WTC11 (cell line): ENCODE measurements around the gene UBXN11.

ENCODE experiments used
- ATF1 ChIP-seq: sonication (generic); formaldehyde crosslinking; IDR thresholded peaks from 2 replicates; pipeline ENCODE4 v1.8.1; 2023; ENCODE audit warnings: mild to moderate bottlenecking, moderate library complexity, missing genetic modification reagents
- ELF4 ChIP-seq: sonication (generic); formaldehyde crosslinking; IDR thresholded peaks from 2 replicates; pipeline ENCODE4 v1.8.1; 2022; ENCODE audit warnings: low read depth, mild to moderate bottlenecking, moderate library complexity, missing genetic modification reagents
- GABPB1 ChIP-seq: sonication (generic); formaldehyde crosslinking; IDR thresholded peaks from 2 replicates; pipeline ENCODE4 v1.8.1; 2023; ENCODE audit warnings: mild to moderate bottlenecking, missing genetic modification reagents
- MYBL2 ChIP-seq: sonication (generic); formaldehyde crosslinking; IDR thresholded peaks from 2 replicates; pipeline ENCODE4 v1.8.1; 2023; ENCODE audit warnings: mild to moderate bottlenecking, moderate library complexity, missing genetic modification reagents
- NFYB ChIP-seq: sonication (generic); formaldehyde crosslinking; conservative IDR thresholded peaks from 2 replicates; pipeline ENCODE4 v1.8.0; 2022; ENCODE audit warnings: low read depth, missing genetic modification reagents
- NR3C1 ChIP-seq: sonication (generic); formaldehyde crosslinking; conservative IDR thresholded peaks from 2 replicates; pipeline ENCODE4 v1.8.1; 2023; ENCODE audit warnings: low read depth, mild to moderate bottlenecking, missing genetic modification reagents
- TP53 ChIP-seq: sonication (generic); formaldehyde crosslinking; IDR thresholded peaks from 2 replicates; pipeline ENCODE4 v1.8.1; 2023; ENCODE audit warnings: mild to moderate bottlenecking, missing genetic modification reagents
- TF ChIP-seq, protein P1 (sequence below): sonication (generic); formaldehyde crosslinking; IDR thresholded peaks from 2 replicates; pipeline ENCODE4 v1.8.1; 2023; ENCODE audit warnings: mild to moderate bottlenecking, missing genetic modification reagents, borderline replicate concordance
- TF ChIP-seq, protein P2 (sequence below): fragments of 200-600 bp; IDR thresholded peaks from 2 replicates; pipeline ENCODE4 v1.8.0; 2022; ENCODE audit warnings: antibody characterized with exemption
- TF ChIP-seq, protein P3 (sequence below): sonication (generic); formaldehyde crosslinking; IDR thresholded peaks from 2 replicates; pipeline ENCODE4 v1.8.0; 2023; ENCODE audit warnings: missing genetic modification reagents, mild to moderate bottlenecking, borderline replicate concordance
- TF ChIP-seq, protein P4 (sequence below): sonication (generic); formaldehyde crosslinking; IDR thresholded peaks from 2 replicates; pipeline ENCODE4 v1.8.0; 2023; ENCODE audit warnings: missing genetic modification reagents
- TF ChIP-seq, protein P5 (sequence below): sonication (generic); formaldehyde crosslinking; IDR thresholded peaks from 2 replicates; pipeline ENCODE4 v1.8.0; 2022; ENCODE audit warnings: mild to moderate bottlenecking, missing genetic modification reagents
- TF ChIP-seq, protein P6 (sequence below): sonication (generic); formaldehyde crosslinking; IDR thresholded peaks from 2 replicates; pipeline ENCODE4 v1.8.1; 2023; ENCODE audit warnings: mild to moderate bottlenecking, moderate library complexity, missing genetic modification reagents
- TF ChIP-seq, protein P7 (sequence below): sonication (generic); formaldehyde crosslinking; conservative IDR thresholded peaks from 2 replicates; pipeline ENCODE4 v1.8.1; 2022; ENCODE audit warnings: mild to moderate bottlenecking, missing genetic modification reagents

DNA sequence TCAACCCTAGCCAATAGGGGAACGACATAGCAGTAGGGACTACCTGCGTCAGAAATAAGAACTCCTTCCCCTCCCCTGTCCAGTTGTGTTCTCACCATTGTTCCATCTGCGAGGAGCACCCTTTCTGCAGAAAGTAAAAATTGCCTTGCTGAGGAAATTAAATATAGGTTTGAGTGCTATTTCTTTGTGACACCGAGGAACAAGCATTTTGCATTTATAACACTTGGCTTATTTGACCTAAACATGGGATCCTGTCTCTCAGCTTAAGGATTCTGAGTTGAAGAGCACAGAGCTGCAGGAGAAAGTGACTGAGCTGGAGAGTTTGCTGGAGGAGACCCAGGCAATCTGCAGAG, 37.3 kb downstream of the UBXN11 start:
- TF ChIP-seq, protein P1, sequence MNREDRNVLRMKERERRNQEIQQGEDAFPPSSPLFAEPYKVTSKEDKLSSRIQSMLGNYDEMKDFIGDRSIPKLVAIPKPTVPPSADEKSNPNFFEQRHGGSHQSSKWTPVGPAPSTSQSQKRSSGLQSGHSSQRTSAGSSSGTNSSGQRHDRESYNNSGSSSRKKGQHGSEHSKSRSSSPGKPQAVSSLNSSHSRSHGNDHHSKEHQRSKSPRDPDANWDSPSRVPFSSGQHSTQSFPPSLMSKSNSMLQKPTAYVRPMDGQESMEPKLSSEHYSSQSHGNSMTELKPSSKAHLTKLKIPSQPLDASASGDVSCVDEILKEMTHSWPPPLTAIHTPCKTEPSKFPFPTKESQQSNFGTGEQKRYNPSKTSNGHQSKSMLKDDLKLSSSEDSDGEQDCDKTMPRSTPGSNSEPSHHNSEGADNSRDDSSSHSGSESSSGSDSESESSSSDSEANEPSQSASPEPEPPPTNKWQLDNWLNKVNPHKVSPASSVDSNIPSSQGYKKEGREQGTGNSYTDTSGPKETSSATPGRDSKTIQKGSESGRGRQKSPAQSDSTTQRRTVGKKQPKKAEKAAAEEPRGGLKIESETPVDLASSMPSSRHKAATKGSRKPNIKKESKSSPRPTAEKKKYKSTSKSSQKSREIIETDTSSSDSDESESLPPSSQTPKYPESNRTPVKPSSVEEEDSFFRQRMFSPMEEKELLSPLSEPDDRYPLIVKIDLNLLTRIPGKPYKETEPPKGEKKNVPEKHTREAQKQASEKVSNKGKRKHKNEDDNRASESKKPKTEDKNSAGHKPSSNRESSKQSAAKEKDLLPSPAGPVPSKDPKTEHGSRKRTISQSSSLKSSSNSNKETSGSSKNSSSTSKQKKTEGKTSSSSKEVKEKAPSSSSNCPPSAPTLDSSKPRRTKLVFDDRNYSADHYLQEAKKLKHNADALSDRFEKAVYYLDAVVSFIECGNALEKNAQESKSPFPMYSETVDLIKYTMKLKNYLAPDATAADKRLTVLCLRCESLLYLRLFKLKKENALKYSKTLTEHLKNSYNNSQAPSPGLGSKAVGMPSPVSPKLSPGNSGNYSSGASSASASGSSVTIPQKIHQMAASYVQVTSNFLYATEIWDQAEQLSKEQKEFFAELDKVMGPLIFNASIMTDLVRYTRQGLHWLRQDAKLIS (CRISPR knock-in tag), result no peak
- TF ChIP-seq, protein P2, sequence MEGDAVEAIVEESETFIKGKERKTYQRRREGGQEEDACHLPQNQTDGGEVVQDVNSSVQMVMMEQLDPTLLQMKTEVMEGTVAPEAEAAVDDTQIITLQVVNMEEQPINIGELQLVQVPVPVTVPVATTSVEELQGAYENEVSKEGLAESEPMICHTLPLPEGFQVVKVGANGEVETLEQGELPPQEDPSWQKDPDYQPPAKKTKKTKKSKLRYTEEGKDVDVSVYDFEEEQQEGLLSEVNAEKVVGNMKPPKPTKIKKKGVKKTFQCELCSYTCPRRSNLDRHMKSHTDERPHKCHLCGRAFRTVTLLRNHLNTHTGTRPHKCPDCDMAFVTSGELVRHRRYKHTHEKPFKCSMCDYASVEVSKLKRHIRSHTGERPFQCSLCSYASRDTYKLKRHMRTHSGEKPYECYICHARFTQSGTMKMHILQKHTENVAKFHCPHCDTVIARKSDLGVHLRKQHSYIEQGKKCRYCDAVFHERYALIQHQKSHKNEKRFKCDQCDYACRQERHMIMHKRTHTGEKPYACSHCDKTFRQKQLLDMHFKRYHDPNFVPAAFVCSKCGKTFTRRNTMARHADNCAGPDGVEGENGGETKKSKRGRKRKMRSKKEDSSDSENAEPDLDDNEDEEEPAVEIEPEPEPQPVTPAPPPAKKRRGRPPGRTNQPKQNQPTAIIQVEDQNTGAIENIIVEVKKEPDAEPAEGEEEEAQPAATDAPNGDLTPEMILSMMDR, result no peak
- TF ChIP-seq, protein P3, sequence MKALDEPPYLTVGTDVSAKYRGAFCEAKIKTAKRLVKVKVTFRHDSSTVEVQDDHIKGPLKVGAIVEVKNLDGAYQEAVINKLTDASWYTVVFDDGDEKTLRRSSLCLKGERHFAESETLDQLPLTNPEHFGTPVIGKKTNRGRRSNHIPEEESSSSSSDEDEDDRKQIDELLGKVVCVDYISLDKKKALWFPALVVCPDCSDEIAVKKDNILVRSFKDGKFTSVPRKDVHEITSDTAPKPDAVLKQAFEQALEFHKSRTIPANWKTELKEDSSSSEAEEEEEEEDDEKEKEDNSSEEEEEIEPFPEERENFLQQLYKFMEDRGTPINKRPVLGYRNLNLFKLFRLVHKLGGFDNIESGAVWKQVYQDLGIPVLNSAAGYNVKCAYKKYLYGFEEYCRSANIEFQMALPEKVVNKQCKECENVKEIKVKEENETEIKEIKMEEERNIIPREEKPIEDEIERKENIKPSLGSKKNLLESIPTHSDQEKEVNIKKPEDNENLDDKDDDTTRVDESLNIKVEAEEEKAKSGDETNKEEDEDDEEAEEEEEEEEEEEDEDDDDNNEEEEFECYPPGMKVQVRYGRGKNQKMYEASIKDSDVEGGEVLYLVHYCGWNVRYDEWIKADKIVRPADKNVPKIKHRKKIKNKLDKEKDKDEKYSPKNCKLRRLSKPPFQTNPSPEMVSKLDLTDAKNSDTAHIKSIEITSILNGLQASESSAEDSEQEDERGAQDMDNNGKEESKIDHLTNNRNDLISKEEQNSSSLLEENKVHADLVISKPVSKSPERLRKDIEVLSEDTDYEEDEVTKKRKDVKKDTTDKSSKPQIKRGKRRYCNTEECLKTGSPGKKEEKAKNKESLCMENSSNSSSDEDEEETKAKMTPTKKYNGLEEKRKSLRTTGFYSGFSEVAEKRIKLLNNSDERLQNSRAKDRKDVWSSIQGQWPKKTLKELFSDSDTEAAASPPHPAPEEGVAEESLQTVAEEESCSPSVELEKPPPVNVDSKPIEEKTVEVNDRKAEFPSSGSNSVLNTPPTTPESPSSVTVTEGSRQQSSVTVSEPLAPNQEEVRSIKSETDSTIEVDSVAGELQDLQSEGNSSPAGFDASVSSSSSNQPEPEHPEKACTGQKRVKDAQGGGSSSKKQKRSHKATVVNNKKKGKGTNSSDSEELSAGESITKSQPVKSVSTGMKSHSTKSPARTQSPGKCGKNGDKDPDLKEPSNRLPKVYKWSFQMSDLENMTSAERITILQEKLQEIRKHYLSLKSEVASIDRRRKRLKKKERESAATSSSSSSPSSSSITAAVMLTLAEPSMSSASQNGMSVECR, result no peak
- TF ChIP-seq GABPB1 (CRISPR knock-in tag) (no peak), TP53 (CRISPR knock-in tag) (no peak), NFYB (no peak), MYBL2 (CRISPR knock-in tag) (no peak), ATF1 (CRISPR knock-in tag) (no peak), ELF4 (no peak), NR3C1 (CRISPR knock-in tag) (no peak)
- TF ChIP-seq, protein P4, sequence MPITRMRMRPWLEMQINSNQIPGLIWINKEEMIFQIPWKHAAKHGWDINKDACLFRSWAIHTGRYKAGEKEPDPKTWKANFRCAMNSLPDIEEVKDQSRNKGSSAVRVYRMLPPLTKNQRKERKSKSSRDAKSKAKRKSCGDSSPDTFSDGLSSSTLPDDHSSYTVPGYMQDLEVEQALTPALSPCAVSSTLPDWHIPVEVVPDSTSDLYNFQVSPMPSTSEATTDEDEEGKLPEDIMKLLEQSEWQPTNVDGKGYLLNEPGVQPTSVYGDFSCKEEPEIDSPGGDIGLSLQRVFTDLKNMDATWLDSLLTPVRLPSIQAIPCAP, result no peak
- TF ChIP-seq, protein P5, sequence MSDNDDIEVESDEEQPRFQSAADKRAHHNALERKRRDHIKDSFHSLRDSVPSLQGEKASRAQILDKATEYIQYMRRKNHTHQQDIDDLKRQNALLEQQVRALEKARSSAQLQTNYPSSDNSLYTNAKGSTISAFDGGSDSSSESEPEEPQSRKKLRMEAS, result no peak
- TF ChIP-seq, protein P6, sequence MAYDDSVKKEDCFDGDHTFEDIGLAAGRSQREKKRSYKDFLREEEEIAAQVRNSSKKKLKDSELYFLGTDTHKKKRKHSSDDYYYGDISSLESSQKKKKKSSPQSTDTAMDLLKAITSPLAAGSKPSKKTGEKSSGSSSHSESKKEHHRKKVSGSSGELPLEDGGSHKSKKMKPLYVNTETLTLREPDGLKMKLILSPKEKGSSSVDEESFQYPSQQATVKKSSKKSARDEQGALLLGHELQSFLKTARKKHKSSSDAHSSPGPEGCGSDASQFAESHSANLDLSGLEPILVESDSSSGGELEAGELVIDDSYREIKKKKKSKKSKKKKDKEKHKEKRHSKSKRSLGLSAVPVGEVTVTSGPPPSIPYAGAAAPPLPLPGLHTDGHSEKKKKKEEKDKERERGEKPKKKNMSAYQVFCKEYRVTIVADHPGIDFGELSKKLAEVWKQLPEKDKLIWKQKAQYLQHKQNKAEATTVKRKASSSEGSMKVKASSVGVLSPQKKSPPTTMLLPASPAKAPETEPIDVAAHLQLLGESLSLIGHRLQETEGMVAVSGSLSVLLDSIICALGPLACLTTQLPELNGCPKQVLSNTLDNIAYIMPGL (CRISPR knock-in tag), result no peak
- TF ChIP-seq, protein P7, sequence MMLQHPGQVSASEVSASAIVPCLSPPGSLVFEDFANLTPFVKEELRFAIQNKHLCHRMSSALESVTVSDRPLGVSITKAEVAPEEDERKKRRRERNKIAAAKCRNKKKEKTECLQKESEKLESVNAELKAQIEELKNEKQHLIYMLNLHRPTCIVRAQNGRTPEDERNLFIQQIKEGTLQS, result no peak
